Heart right ventricle (tissue), 16 donors: ENCODE measurements around the gene RAPGEF2. TPM values are rescaled to one million over a fixed set of nuclear protein-coding genes. Genes with fewer than 3 reads are reported as not detected.

Experiments used
- ATAC-seq, 8 donors: fragments of 200-7000 bp; cut with Tn5 transposase; one replicate each; pipeline ENCODE4 v1.9.1; 2020; ENCODE audit warnings: mild to moderate bottlenecking in 8 of 8, moderate library complexity in 8 of 8, moderate number of reproducible peaks in 1 of 8
- DNase-seq, 2 donors: peaks; one replicate each; pipeline ENCODE4 v3.0.0-alpha.2; 2020
- H3K27ac ChIP-seq, 10 donors: fragments of 200-600 bp; sonication (generic) in 2 of 10; one replicate each; pipeline versions ENCODE4 v1.5.0 to v1.8.0; 2020 to 2022; ENCODE audit warnings: mild to moderate bottlenecking in 3 of 10
- H3K27me3 ChIP-seq, 7 donors: fragments of 200-600 bp; one replicate each; pipeline ENCODE4 v1.8.0; 2021 to 2022; ENCODE audit warnings: mild to moderate bottlenecking in 2 of 7
- H3K36me3 ChIP-seq, 9 donors: fragments of 200-600 bp; sonication (generic) in 1 of 9; one replicate each; pipeline versions ENCODE4 v1.5.0 to v1.8.0; 2020 to 2022; ENCODE audit warnings: mild to moderate bottlenecking in 2 of 9
- H3K4me1 ChIP-seq, 9 donors: fragments of 200-600 bp; sonication (generic) in 1 of 9; one replicate each; pipeline versions ENCODE4 v1.5.0 to v1.8.0; 2020 to 2022; ENCODE audit warnings: mild to moderate bottlenecking in 4 of 9
- H3K4me3 ChIP-seq, 10 donors: fragments of 200-600 bp; sonication (generic) in 2 of 10; one replicate each; pipeline versions ENCODE4 v1.5.0 to v1.8.0; 2020 to 2022; ENCODE audit warnings: mild to moderate bottlenecking in 7 of 10, moderate library complexity in 2 of 10
- H3K9me3 ChIP-seq, 11 donors: fragments of 200-600 bp in 10 of 11; sonication (generic) in 2 of 11; one replicate each; pipeline versions ENCODE4 v1.5.0 to v1.8.0; 2013 to 2022; ENCODE audit warnings: mild to moderate bottlenecking in 2 of 11, control low read depth in 1 of 11, moderate library complexity in 1 of 11
- CTCF ChIP-seq, 9 donors: fragments of 200-600 bp; sonication (generic) in 2 of 9; IDR thresholded peaks; one replicate each; pipeline versions ENCODE4 v1.5.0 to v1.8.0; 2021 to 2022; ENCODE audit warnings: antibody characterized with exemption in 9 of 9, mild to moderate bottlenecking in 5 of 9, moderate library complexity in 1 of 9
- WGBS, 2 donors: extraction: QIAGEN DNeasy Blood & Tissue Kit; methylation state at CpG; one replicate each; pipeline ENCODE4 v1.1.7; 2013; ENCODE audit warnings: inconsistent platforms in 1 of 2; 5-methylcytosine and 5-hydroxymethylcytosine counted together
- intact Hi-C, 10 donors: fragments of 100-400 bp; cut with DNase I; formaldehyde crosslinking; loops; one replicate each; pipeline versions ENCODE4 v1.11.1 to v1.14.2; 2022
- polyA plus RNA-seq, 2 donors: library from polyadenylated mRNA; stranded (reverse); fragments of 200-250 nt; gene quantifications; one replicate each; pipeline ENCODE4 v1.2.3, GENCODE V29; 2013
- total RNA-seq, 10 donors: library from RNA; stranded (reverse); fragmentation: NEBNext Ultra II Directional in 3 of 10; extraction: Animal tissue kit (Norgen Biotek cat#: 25700) in 3 of 10; gene quantifications; one replicate each; pipeline versions ENCODE4 v1.2.1 to v1.2.4, GENCODE V29; 2021 to 2023
- donor health status: Arrhythmogenic right ventricular cardiomyopathy.
- donor health status: ischemic (EF 13 %, LVEDD 7.1; RV severe dilation, severe dysfunction).
- donor health status: healthy with polysubstance abuse.
- donor health status: DM: no; HTN: yes; CAD: no.
- donor health status: DM: no; HTN: no; CAD: no.
- donor health status: ischemic (EF 25% LVEDD 6.9; RV normal size, moderate dysfunction).
- donor health status: ischemic (EF 25% LVEDD 5.7; RV mildly dilated, moderate dysfunction).
- donor health status: healthy.
- donor health status: DM: yes; HTN: yes; CAD: no.
- donor health status: Ischemic cardiomyopathy.
- donor health status: ischemic (EF 35%, LVEDD 5.7; RV mildly dilated, moderate dysfunction).
- donor health status: nonischemic (EF 11% LVEDD 7.7; RV severe dilation, severe dysfunction).
- donor health status: DM: yes; HTN: yes; CAD: no.
- donor health status: PGD.
- donor health status: ischemic (EF 29% LVEDD 5.4; RV normal size, mild dysfunction).
- donor health status: nonischemic (EF 23%, LVEDD 6.1; RV moderate dilation, normal function).

The RAPGEF2 gene
- total and polyA plus RNA-seq, 12 donors: 9.2 to 68.8 (median 53.7) TPM

DNA sequence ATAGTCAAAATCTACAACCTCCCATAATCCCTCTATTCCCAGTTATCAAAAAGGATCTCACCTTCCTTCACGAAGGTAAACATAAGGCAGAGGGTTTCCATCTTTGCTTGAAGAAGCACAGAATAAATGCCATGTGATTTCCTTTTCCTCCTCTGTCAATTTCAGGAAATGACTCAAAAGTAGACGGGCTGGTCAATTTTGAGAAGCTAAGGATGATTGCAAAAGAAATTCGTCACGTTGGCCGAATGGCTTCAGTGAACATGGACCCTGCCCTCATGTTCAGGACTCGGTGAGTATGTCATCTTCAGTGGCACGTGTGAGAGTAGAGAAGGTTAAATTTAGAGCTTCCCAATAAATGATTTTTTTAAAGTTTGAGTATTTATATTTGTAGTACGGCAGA lies 240.2 kb downstream of the RAPGEF2 start:
- Histone ChIP-seq H3K4me3 (no peak overlapping the region), H3K36me3 (peaks cover 0 to 99% (median 57%) of the 10 kb centered on the region in 9 donors), H3K9me3 (no peaks in the 10 kb centered on the region), H3K4me1 (peaks cover 0 to 27% (median 8%) of the 10 kb centered on the region in 9 donors), H3K27ac (peak overlapping the region in 1 of 10 donors; percentile 8), H3K27me3 (no peaks in the 10 kb centered on the region)
- DNase-seq: no peak
- ATAC-seq: no peak
- no peak for TF ChIP-seq CTCF (IDR thresholded peaks at IDR 0.05)
- WGBS, 2 donors: 85 to 86% methylated on average over 8 of the region's 8 CpGs
- intact Hi-C loops: loop anchor here in 1 of 10 donors (10.0 kb wide), 1 partner anchor 128 kb away; no protein-coding TSS in a partner anchor

DNA sequence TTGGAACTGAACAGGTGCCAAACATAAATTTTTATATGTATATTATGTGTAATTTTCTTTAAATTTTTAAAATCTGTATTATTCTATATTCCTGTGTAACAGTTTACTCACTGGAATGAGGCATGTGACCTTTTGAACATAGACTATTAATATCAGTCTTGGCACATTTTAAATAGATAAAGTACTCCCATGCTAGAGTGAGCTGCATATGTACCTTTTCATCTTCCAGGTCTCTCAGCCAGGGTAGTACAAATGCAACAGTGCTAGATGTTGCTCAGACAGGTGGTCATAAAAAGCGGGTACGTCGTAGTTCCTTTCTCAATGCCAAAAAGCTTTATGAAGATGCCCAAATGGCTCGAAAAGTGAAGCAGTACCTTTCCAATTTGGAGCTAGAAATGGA lies 242.0 kb downstream of the RAPGEF2 start:
- 47 to 73% methylated on average over 4 of the region's 4 CpGs for WGBS, 2 donors
- intact Hi-C loops: loop anchor here in 1 of 10 donors (10.0 kb wide), 1 partner anchor 130 kb away; no protein-coding TSS in a partner anchor
- Histone ChIP-seq H3K9me3 (no peaks in the 10 kb centered on the region), H3K27ac (peak overlapping the region in 4 of 10 donors; percentile 19 to 51 (median 42)), H3K36me3 (peaks cover 0 to 98% (median 50%) of the 10 kb centered on the region in 9 donors), H3K4me3 (no peak overlapping the region), H3K4me1 (peaks cover 0 to 33% (median 9%) of the 10 kb centered on the region in 9 donors), H3K27me3 (no peaks in the 10 kb centered on the region)
- DNase-seq: no peak
- TF ChIP-seq CTCF (IDR thresholded peaks at IDR 0.05): no peak
- peak in 6 of 8 donors; percentile 64 to 87 (median 78) for ATAC-seq

- peak in 3 of 8 donors; percentile 32 to 55 (median 49) for ATAC-seq
- no peak overlapping the region for H3K4me3 ChIP-seq
- no peak overlapping the region for H3K27ac ChIP-seq
- no peaks in the 10 kb centered on the region for H3K27me3 ChIP-seq
- intact Hi-C loops: loop anchor here in 1 of 10 donors (10.0 kb wide), 1 partner anchor 132 kb away; no protein-coding TSS in a partner anchor
- DNase-seq: no peak
- peaks cover 0 to 100% (median 51%) of the 10 kb centered on the region in 9 donors for H3K36me3 ChIP-seq
- TF ChIP-seq CTCF (IDR thresholded peaks at IDR 0.05): no peak
- H3K9me3 ChIP-seq: no peaks in the 10 kb centered on the region
- H3K4me1 ChIP-seq: peaks cover 0 to 48% (median 9%) of the 10 kb centered on the region in 9 donors
- 54 to 79% methylated on average over 5 of the region's 5 CpGs for WGBS, 2 donors
Observed at GRCh38 chr4:159346681-159347080, 243.8 kb downstream of the RAPGEF2 start.

- intact Hi-C loops: loop anchor here in 1 of 10 donors (10.0 kb wide), 1 partner anchor 133 kb away; no protein-coding TSS in a partner anchor
- 91 to 98% methylated on average over 9 of the region's 9 CpGs for WGBS, 2 donors
- ATAC-seq (no peak), DNase-seq (no peak)
- H3K36me3 ChIP-seq: peaks cover 0 to 100% (median 52%) of the 10 kb centered on the region in 9 donors
- no peak overlapping the region for H3K4me3 ChIP-seq
- no peak overlapping the region for H3K27ac ChIP-seq
- H3K4me1 ChIP-seq: peaks cover 0 to 58% (median 9%) of the 10 kb centered on the region in 9 donors
- TF ChIP-seq CTCF (IDR thresholded peaks at IDR 0.05): no peak
- no peaks in the 10 kb centered on the region for H3K9me3 ChIP-seq
- no peaks in the 10 kb centered on the region for H3K27me3 ChIP-seq
Observed at GRCh38 chr4:159347813-159348212, 244.9 kb downstream of the RAPGEF2 start.
